Globus pallidus (tissue), 1 donor: ENCODE results near the gene KMT2D.
A peak's percentile ranks its signal among the peaks of the same experiment; 100 is the strongest.

Experiments
- DNase-seq: peaks from one replicate; pipeline ENCODE4 v3.0.0-alpha.2; 2015; ENCODE audit warnings: low spot score

The KMT2D gene

DNA sequence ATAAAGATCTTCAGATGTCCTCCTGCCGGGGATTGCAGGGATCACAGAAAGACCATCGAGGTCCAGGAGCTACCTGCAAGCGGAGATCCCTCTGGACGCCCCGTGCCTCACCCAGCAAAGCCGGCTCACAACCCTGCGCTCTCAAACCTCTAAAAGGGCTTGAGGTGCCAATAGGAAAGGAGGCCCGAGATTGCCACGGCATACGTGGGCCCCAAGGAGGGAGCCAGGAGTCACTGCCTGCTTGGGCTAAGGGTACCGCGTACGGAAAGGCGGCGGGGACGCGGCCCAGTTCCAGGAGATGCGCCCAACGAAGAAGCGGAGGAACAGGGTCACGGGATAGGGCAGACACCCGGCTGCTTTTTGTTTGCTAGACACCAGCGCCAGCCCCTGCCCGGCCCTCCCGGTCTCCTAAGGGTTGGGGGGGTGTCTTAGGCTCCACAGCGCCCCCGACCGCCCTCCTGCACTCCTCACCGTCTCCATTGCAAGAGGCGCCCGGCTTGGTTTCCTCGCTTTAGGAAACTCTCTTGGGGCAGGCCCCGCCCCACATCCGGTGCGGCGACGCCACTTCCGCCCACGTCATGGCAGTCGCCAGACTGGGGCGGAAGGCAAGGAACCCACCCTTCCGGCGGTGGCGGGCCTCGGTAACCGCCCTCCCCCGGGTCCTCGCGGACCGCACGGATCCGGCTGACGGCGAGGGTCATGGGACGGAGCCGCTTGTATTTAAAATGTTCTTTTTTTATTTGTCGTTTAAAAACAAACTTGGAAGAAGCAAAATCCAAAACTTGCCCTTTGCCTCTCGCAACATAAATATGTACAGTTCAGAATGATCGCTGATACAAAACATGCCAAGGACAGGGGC, 42.1 kb downstream of the KMT2D start, which contains the start of gene PRKAG1:
Gene PRKAG1 (minus strand): TSS at position 516 of the 859 bp plus-strand sequence. CDS start 36 bp downstream, at position 480.
- peak; percentile 94 for DNase-seq

DNA sequence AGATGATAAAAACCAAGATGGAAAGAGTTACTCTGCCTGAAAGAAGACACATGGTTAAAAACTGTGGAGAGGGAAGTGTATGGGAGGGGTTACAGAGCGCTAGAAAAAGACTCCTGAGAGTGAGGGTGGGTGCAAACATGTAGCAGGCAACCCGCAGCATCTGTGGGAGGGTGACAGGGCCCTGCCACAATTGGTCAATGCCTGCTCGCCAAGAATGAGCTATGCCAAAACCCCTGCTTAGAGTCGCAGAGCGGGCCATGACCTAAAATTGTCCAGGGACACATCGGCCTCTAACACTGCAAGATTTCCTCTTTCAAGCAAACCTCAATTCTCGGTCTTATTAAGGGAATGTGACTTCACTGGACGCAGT, 42.7 kb downstream of the KMT2D start:
- no peak for DNase-seq

DNA sequence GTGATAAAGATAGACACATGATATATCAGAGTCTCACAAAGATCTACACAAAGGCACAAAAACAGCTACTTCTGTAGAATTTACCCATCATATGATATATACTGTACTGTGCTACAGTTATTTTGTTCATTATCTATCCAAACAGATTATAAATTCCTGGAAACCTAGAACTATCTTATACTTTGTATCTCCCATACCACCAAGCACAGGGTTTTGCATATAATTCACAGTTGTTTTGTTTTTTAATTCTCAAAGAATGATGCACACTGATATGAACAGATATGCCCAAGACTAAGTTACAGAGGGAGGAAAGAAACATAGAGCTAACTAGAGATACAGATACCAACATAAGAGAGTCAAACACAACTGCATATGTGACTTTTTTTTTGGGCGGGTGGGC, 45.4 kb downstream of the KMT2D start:
- DNase-seq: no peak

DNA sequence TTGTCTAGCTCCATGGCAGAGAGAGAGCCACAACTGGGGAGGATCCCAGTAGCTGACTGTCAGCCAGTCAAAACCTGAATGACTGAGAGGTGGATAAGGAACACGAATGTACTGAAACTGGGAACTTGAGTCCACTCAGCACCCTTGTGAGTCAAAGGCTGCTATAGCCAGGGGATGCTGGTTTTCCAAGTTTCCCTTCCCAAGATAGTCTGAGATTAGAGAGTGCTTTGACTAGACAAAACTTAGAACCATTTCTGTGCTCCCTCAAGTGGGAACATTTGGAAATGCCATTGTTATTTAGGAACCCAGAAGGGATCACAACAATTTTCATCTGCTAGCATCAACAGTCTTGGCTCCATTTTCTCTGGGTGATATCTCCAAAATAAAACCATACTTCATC, 46.0 kb downstream of the KMT2D start:
- DNase-seq: no peak

DNA sequence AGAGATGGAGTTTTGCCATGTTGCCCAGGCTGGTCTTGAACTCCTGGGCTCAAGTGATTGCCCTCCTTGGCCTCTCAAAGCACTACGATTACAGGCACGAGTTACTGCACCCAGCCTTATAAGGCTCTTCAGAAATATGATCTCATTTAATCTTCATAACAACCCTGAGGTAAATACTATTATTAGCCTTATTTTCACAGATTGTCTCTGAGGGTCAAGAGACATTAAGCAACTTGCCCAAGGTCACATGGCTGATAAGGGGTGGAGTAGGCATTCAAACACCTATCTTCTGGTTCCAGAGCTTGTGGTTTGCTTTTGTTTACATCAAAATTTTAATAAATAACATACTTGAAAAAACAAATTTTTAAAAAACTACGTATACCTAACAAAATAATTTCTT, 47.2 kb downstream of the KMT2D start:
- DNase-seq: no peak

DNA sequence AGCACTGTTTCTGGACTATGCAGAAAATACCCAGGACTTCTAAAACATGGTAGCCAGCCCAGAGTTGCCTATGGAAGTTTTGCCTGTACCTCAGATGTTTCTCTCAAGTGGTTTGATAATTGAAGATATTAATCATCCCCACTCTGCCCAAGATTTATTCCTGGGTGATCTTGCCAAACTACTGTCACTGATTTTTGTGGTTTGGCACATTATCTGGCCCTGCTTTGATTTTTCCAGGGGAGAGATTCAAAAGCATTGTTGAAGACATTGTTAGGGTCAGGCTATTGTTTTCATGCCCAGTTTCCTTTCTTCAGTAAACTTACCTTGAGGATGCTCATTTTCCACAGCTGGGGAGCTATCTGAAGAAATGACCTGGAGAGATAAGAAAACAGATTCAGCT, 47.9 kb downstream of the KMT2D start:
- no peak for DNase-seq
